HFFc6 (cell line): ENCODE data around the gene CBX5. TPM values are rescaled to one million over a fixed set of nuclear protein-coding genes. Genes with fewer than 3 reads are reported as not detected.

Experiments
- DNase-seq: peaks from one replicate; pipeline ENCODE4 v3.0.0-alpha.2; 2018
- H3K27ac Mint-ChIP-seq: 2 replicates; pipeline ENCODE4 v1.8.0; 2020; ENCODE audit warnings: mild to moderate bottlenecking, mixed read lengths
- H3K27me3 Mint-ChIP-seq: 2 replicates; pipeline ENCODE4 v1.8.0; 2021; ENCODE audit warnings: mild to moderate bottlenecking, moderate library complexity, mixed read lengths; ENCODE audit not compliant: insufficient read depth
- H3K36me3 Mint-ChIP-seq: 2 replicates; pipeline ENCODE4 v1.8.0; 2021; ENCODE audit warnings: low read depth, mixed read lengths
- H3K4me1 Mint-ChIP-seq: 2 replicates; pipeline ENCODE4 v1.8.0; 2020; ENCODE audit warnings: low read depth, mixed read lengths
- H3K4me3 Mint-ChIP-seq: 2 replicates; pipeline ENCODE4 v1.8.0; 2020; ENCODE audit warnings: mild to moderate bottlenecking, moderate library complexity, mixed read lengths
- H3K9me3 Mint-ChIP-seq: 2 replicates; pipeline ENCODE4 v1.8.0; 2020; ENCODE audit warnings: mild to moderate bottlenecking, mixed read lengths
- CTCF ChIP-seq: fragments of 200-600 bp; sonication (generic); IDR thresholded peaks from 2 replicates; pipeline ENCODE4 v1.5.0; 2021; ENCODE audit warnings: antibody characterized with exemption, mild to moderate bottlenecking
- total RNA-seq, 6 experiments: library from RNA; stranded (reverse); fragmentation: NEBNext Ultra II Directional; extraction: Animal tissue kit (Norgen Biotek cat#: 25700); gene quantifications; 2 replicates in 1 of 6; 3 replicates in 5 of 6; pipeline ENCODE4 v1.2.3, GENCODE V29; 2021

CBX5 gene
- total RNA-seq, 6 experiments from 2014 or later: 76.8 to 128 (median 117) TPM

GRCh38 chr12:54280468-54281260 is 742 bp upstream of the CBX5 start, which contains the start of gene HNRNPA1:
Gene HNRNPA1, plus strand, starts transcription at chr12:54280726. Its CDS starts 82 bp downstream, at chr12:54280808.
- H3K27me3 Mint-ChIP-seq: peaks cover 6% of the 10 kb centered on the region
- H3K4me1 Mint-ChIP-seq: peaks cover 58% of the 10 kb centered on the region
- H3K4me3 Mint-ChIP-seq: no peak within 1 kb of the TSS
- no peaks in the 10 kb centered on the region for H3K9me3 Mint-ChIP-seq
- peak; percentile 100 for DNase-seq
- no peak for TF ChIP-seq CTCF
- no peak within 1 kb of the TSS for H3K27ac Mint-ChIP-seq
- H3K36me3 Mint-ChIP-seq: peaks cover 7% of the 10 kb centered on the region

GRCh38 chr12:54279227-54279631 is 693 bp downstream of the CBX5 start:
- Mint-ChIP-seq H3K9me3 (no peaks in the 10 kb centered on the region), H3K36me3 (no peaks in the 10 kb centered on the region; the same call in none of the 2 replicates), H3K4me1 (peaks cover 43% of the 10 kb centered on the region), H3K27me3 (peaks cover 3% of the 10 kb centered on the region), H3K4me3 (no peak overlapping the region), H3K27ac (no peak overlapping the region)
- no peak for TF ChIP-seq CTCF
- no peak for DNase-seq

- no peaks in the 10 kb centered on the region for H3K9me3 Mint-ChIP-seq
- H3K36me3 Mint-ChIP-seq: peaks cover 7% of the 10 kb centered on the region
- H3K4me3 Mint-ChIP-seq: no peak overlapping the region
- H3K4me1 Mint-ChIP-seq: peaks cover 30% of the 10 kb centered on the region
- no peak for TF ChIP-seq CTCF
- peaks cover 2% of the 10 kb centered on the region for H3K27me3 Mint-ChIP-seq
- no peak overlapping the region for H3K27ac Mint-ChIP-seq
- peak; percentile 41 for DNase-seq
Measured at GRCh38 chr12:54277823-54278276, 2.1 kb downstream of the CBX5 start.

- Mint-ChIP-seq H3K4me1 (peaks cover 21% of the 10 kb centered on the region), H3K4me3 (peak overlapping the region; percentile 28; the same call in 1 of the 2 replicates), H3K9me3 (no peaks in the 10 kb centered on the region), H3K27ac (peak overlapping the region; percentile 45), H3K27me3 (no peaks in the 10 kb centered on the region; the same call in 1 of the 2 replicates), H3K36me3 (peaks cover 7% of the 10 kb centered on the region)
- no peak for TF ChIP-seq CTCF
- DNase-seq: no peak
Measured at GRCh38 chr12:54276368-54276767, 3.6 kb downstream of the CBX5 start.

- no peak for DNase-seq
- Mint-ChIP-seq H3K27ac (no peak overlapping the region), H3K4me1 (peaks cover 21% of the 10 kb centered on the region), H3K4me3 (no peak overlapping the region), H3K9me3 (no peaks in the 10 kb centered on the region), H3K36me3 (peaks cover 7% of the 10 kb centered on the region), H3K27me3 (no peaks in the 10 kb centered on the region; the same call in 1 of the 2 replicates)
- TF ChIP-seq CTCF: no peak
Measured at GRCh38 chr12:54273981-54274380, 5.9 kb downstream of the CBX5 start.
